ENCODE measurements around the gene SH2D7. TPM values are rescaled to one million over a fixed set of nuclear protein-coding genes. Genes with fewer than 3 reads are reported as not detected.

The SH2D7 gene
- polyA plus RNA-seq, 1 donor from 2014 or later, result not detected

- TF ChIP-seq, protein P1, sequence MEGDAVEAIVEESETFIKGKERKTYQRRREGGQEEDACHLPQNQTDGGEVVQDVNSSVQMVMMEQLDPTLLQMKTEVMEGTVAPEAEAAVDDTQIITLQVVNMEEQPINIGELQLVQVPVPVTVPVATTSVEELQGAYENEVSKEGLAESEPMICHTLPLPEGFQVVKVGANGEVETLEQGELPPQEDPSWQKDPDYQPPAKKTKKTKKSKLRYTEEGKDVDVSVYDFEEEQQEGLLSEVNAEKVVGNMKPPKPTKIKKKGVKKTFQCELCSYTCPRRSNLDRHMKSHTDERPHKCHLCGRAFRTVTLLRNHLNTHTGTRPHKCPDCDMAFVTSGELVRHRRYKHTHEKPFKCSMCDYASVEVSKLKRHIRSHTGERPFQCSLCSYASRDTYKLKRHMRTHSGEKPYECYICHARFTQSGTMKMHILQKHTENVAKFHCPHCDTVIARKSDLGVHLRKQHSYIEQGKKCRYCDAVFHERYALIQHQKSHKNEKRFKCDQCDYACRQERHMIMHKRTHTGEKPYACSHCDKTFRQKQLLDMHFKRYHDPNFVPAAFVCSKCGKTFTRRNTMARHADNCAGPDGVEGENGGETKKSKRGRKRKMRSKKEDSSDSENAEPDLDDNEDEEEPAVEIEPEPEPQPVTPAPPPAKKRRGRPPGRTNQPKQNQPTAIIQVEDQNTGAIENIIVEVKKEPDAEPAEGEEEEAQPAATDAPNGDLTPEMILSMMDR (IDR thresholded peaks at IDR 0.05; ENCODE audit: poor library complexity, severe bottlenecking), result no peak
- TF ChIP-seq POLR2AphosphoS5 (IDR thresholded peaks at IDR 0.05), result no peak
- TF ChIP-seq EP300 (conservative IDR thresholded peaks at IDR 0.05; ENCODE audit: poor library complexity, severe bottlenecking), result no peak
- no peak for TF ChIP-seq RAD21 (conservative IDR thresholded peaks at IDR 0.05)
- TF ChIP-seq MXI1 (conservative IDR thresholded peaks at IDR 0.05; ENCODE audit: poor library complexity, severe bottlenecking), result no peak
- TF ChIP-seq EZH2 (IDR thresholded peaks at IDR 0.05; ENCODE audit: borderline replicate concordance, insufficient read depth, low read length, poor library complexity, severe bottlenecking), result no peak
- no peak for TF ChIP-seq REST (IDR thresholded peaks at IDR 0.05; ENCODE audit: borderline replicate concordance)
- TF ChIP-seq SMC3 (conservative IDR thresholded peaks at IDR 0.05; ENCODE audit: poor library complexity), result no peak
- TF ChIP-seq TAF1 (IDR thresholded peaks at IDR 0.05; ENCODE audit: low read depth), result no peak
- H3F3A ChIP-seq (ENCODE audit: insufficient read depth, low read length, poor library complexity, severe bottlenecking), result no peaks in the 10 kb centered on the region
- H3K9me2 ChIP-seq (ENCODE audit: insufficient read depth, low read length), result no peaks in the 10 kb centered on the region
- no peaks in the 10 kb centered on the region for H3K36me3 ChIP-seq (ENCODE audit: insufficient read depth, low read length)
- no peak overlapping the region for H3K27ac ChIP-seq (ENCODE audit: low read length)
- no peak overlapping the region for H2AFZ ChIP-seq (ENCODE audit: low read depth, low read length)
- no peak overlapping the region for H3K4me3 ChIP-seq (ENCODE audit: low read length)
- H3K4me2 ChIP-seq (ENCODE audit: low read length), result no peak overlapping the region
- H3K79me2 ChIP-seq (replicated peaks; ENCODE audit: insufficient read depth, low read length), result peaks cover 6% of the 10 kb centered on the region
- H3K9ac ChIP-seq (ENCODE audit: low read length), result no peak overlapping the region
- H3K9me3 ChIP-seq (ENCODE audit: low read length), result no peaks in the 10 kb centered on the region
- H3K27me3 ChIP-seq (ENCODE audit: insufficient read depth, low read depth, low read length), result no peaks in the 10 kb centered on the region
- H4K20me1 ChIP-seq (ENCODE audit: insufficient read depth), result no peaks in the 10 kb centered on the region
Measured at GRCh38 chr15:78146425-78147154, 54.2 kb downstream of the SH2D7 start.

GRCh38 chr15:78147566-78147965 lies 55.2 kb downstream of the SH2D7 start:
- Histone ChIP-seq H3K27ac (ENCODE audit: low read length) (no peak overlapping the region), H3F3A (ENCODE audit: insufficient read depth, low read length, poor library complexity, severe bottlenecking) (no peaks in the 10 kb centered on the region), H3K4me2 (ENCODE audit: low read length) (no peak overlapping the region), H3K9me3 (ENCODE audit: low read length) (no peaks in the 10 kb centered on the region), H3K9ac (ENCODE audit: low read length) (no peak overlapping the region), H3K9me2 (ENCODE audit: insufficient read depth, low read length) (no peaks in the 10 kb centered on the region), H3K36me3 (ENCODE audit: insufficient read depth, low read length) (no peaks in the 10 kb centered on the region), H3K27me3 (ENCODE audit: insufficient read depth, low read depth, low read length) (no peaks in the 10 kb centered on the region), H3K79me2 (replicated peaks; ENCODE audit: insufficient read depth, low read length) (peaks cover 6% of the 10 kb centered on the region), H2AFZ (ENCODE audit: low read depth, low read length) (no peak overlapping the region), H4K20me1 (ENCODE audit: insufficient read depth) (no peaks in the 10 kb centered on the region), H3K4me3 (ENCODE audit: low read length) (no peak overlapping the region)
- no peak for TF ChIP-seq REST (IDR thresholded peaks at IDR 0.05; ENCODE audit: borderline replicate concordance)
- TF ChIP-seq, protein P1 (IDR thresholded peaks at IDR 0.05; ENCODE audit: poor library complexity, severe bottlenecking), result no peak
- no peak for TF ChIP-seq EZH2 (IDR thresholded peaks at IDR 0.05; ENCODE audit: borderline replicate concordance, insufficient read depth, low read length, poor library complexity, severe bottlenecking)

Measured in neural cell (in vitro differentiated cells).